CD4-positive, alpha-beta T cell treated with Interleukin-4 for 4 hours (primary cell): ENCODE data around the gene DLGAP1.
"Not testable (repeated sequence)": the region's sequence is repeated elsewhere in the genome, so short reads cannot be mapped to it uniquely, and the experiment has no call there.

ENCODE experiments used
- DNase-seq: peaks from one replicate; pipeline ENCODE4 v3.0.0-alpha.2; 2020

The DLGAP1 gene

GRCh38 chr18:4455113-4455811 is at the start of gene DLGAP1:
TSS of gene DLGAP1 (minus strand) at chr18:4455307.
- no peak for DNase-seq

GRCh38 chr18:4494703-4495284 is 39.7 kb upstream of the DLGAP1 start:
- DNase-seq, result not testable (repeated sequence)

GRCh38 chr18:4468511-4468910 is 13.4 kb upstream of the DLGAP1 start:
- no peak for DNase-seq

GRCh38 chr18:4454537-4455112 is 482 bp downstream of the DLGAP1 start:
- no peak for DNase-seq

GRCh38 chr18:4453874-4454536 is 1.1 kb downstream of the DLGAP1 start:
- no peak for DNase-seq

- DNase-seq, result no peak
Measured at GRCh38 chr18:4453567-4453873, 1.6 kb downstream of the DLGAP1 start.

- no peak for DNase-seq
Measured at GRCh38 chr18:4450065-4450658, 4.9 kb downstream of the DLGAP1 start.

- no peak for DNase-seq
Measured at GRCh38 chr18:4445902-4446301, 9.2 kb downstream of the DLGAP1 start.

- no peak for DNase-seq
Measured at GRCh38 chr18:4444306-4444705, 10.8 kb downstream of the DLGAP1 start.

- no peak for DNase-seq
Measured at GRCh38 chr18:4441098-4441497, 14.0 kb downstream of the DLGAP1 start.

- no peak for DNase-seq
Measured at GRCh38 chr18:4438938-4439337, 16.2 kb downstream of the DLGAP1 start.

- DNase-seq, result no peak
Measured at GRCh38 chr18:4433717-4434116, 21.4 kb downstream of the DLGAP1 start.

- no peak for DNase-seq
Measured at GRCh38 chr18:4430836-4431235, 24.3 kb downstream of the DLGAP1 start.

GRCh38 chr18:4417714-4418113 is 37.4 kb downstream of the DLGAP1 start:
- no peak for DNase-seq

- no peak for DNase-seq
Measured at GRCh38 chr18:4416976-4417375, 38.1 kb downstream of the DLGAP1 start.

GRCh38 chr18:4412286-4412685 is 42.8 kb downstream of the DLGAP1 start:
- DNase-seq, result no peak

GRCh38 chr18:4406856-4407255 is 48.3 kb downstream of the DLGAP1 start:
- DNase-seq, result no peak

- no peak for DNase-seq
Measured at GRCh38 chr18:4405965-4406364, 49.1 kb downstream of the DLGAP1 start.

- DNase-seq, result no peak
Measured at GRCh38 chr18:4403836-4404235, 51.3 kb downstream of the DLGAP1 start.

GRCh38 chr18:4400911-4401310 is 54.2 kb downstream of the DLGAP1 start:
- no peak for DNase-seq

GRCh38 chr18:4399929-4400328 is 55.2 kb downstream of the DLGAP1 start:
- no peak for DNase-seq

GRCh38 chr18:4394700-4395099 is 60.4 kb downstream of the DLGAP1 start:
- no peak for DNase-seq

GRCh38 chr18:4391859-4392258 is 63.2 kb downstream of the DLGAP1 start:
- DNase-seq, result no peak

GRCh38 chr18:4385876-4386275 is 69.2 kb downstream of the DLGAP1 start:
- DNase-seq, result no peak
